NCI-H748 treated with DMSO at 0.1 percent for 48 hours (cell line): ENCODE measurements around the gene KCNQ5.

Experiments
- DNase-seq: peaks from one replicate; lab custom pipeline; 2025; lab: John Stamatoyannopoulos, UW

Gene KCNQ5

DNA sequence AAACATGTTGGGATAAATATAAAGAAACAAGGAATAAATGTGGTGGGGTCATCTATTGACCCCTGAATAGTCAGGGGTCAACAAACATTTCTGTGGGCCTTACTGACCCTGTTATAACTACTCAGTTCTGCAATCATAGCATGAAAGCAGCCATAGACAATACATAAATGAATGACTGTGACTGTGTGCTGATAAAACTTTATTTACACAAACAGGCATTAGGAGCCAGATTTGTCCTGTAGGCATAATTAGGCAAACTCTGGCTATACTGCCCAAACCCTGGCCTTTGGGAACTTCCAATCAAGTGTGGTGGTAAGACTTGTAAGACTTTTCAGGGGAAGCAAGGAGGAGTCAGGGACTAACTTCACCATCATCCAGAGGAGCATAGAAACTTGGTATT lies 380.7 kb downstream of the KCNQ5 start:
- no peak for DNase-seq

DNA sequence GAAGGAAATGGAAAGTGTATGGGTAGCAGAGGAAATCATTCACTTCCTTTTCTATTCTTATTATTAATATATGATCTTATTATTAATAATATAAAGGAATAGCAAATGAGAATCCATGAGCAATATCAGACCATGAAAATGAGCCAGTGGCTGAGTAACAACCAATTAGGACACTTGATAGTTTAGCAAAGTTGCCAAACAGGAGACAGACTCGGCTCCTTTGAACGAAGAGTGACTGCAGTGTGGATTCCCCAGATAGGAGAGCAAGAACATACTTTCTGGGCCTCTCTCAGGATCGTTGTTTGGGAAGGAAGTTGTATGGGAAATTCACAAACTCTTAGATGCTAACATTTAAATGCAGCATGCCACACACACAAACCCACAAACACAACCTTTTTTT lies 381.4 kb downstream of the KCNQ5 start:
- DNase-seq, result no peak

DNA sequence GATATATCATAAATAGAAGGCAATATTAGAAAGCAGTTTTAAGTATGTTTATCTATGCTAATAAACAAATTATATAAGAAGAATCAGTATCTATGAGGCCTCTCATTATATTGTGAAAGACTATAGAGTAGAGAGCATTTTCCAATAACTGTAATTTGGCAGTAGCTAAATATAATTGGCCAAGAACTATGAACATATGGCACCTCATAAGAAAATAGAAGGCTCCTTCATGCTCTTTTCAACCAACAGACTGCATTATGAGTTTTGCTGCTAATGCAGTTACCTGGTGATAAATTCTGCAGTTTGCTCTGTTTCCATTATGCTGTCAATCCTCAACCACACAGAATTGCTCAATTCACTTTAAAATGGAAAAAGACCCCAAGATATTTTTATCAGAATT lies 382.4 kb downstream of the KCNQ5 start:
- no peak for DNase-seq

DNA sequence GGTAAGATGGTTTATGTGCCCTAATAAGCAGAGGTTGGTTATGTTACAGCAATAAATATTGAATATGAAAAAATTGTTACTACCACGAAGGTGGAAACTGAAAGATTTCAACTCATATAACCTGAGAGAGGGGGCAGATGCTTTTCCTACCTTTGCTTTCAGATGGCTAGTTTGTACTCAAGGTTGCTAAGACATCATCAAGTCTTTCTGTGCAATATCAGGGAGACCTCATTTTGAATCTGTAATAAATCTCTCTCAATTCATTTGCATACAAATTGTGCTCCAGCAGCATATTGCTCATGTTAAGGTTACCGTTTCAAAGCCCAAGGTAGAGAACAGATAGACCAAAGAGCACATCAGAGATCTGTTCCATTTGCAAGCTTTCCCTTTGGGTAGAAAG lies 383.0 kb downstream of the KCNQ5 start:
- DNase-seq, result no peak

DNA sequence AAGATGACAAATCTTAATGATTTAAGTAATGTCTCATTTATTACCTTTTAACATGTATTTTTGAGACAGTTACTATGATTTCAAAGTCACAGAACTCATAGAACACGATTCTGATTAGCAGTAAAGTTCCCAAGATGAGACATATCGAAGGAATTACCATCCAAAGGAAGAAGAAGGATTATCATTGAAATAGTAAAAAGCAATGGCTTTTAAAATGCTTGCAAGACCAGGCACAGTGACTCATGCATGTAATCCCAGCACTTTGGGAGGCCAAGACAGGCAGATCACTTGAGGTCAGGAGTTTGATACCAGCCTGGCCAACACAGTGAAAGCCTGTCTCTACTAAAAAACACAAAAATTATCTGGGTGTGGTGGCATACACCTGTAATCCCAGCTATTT lies 384.3 kb downstream of the KCNQ5 start:
- DNase-seq, result no peak

DNA sequence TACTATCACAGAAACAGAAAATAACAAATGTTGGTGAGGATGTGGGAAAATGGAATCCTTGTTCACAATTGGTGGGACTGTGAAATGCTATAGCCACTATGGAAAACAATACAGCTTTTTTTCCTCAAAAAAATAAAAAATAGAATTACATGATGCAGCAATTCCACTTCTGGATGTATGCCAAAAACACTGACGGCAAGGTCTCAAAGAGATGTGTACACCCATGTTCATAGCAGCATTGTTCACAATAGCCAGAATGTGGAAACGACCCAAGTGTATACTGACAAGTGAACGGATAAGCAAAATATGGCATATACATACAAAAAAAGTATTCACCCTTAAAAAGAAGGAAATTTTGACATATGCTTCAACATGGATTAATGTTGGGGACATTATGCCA lies 390.1 kb downstream of the KCNQ5 start:
- DNase-seq, result no peak

DNA sequence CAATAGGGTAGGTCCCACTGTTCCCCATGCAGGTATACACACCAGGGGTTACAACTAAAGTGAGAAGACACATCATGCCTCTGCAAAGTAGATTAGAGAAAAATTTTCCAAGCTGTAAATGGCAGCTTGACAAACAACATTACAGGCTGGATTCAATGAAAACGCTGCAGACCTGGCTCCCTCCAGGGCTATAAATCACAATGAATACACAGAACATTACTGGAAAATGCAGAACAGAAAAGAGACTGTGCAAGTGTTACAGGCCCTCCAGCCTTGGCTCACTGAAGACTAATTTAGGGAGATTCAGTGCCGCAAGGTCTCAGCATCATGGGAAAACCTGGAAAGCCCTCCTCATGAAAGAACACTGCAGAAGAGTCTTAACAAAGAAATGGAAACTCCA lies 395.6 kb downstream of the KCNQ5 start:
- DNase-seq, result no peak

DNA sequence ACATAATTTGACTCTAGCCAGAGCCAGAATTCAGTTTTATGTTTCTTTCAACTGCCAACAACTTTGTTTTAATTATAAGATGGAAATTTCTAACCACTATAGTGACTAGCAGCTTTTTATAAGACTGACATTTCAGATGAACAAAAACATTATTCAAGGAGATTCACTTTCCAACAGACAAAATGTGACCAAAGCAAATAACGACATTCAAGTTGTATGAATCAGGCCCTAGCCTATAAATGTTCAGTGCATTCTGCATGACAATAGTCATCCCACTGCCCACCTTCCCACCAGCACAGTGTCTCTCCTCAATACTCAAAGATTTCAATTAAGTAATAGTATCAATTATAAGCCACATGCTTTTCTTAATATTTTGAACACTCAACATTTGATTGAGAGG lies 402.7 kb downstream of the KCNQ5 start:
- no peak for DNase-seq

DNA sequence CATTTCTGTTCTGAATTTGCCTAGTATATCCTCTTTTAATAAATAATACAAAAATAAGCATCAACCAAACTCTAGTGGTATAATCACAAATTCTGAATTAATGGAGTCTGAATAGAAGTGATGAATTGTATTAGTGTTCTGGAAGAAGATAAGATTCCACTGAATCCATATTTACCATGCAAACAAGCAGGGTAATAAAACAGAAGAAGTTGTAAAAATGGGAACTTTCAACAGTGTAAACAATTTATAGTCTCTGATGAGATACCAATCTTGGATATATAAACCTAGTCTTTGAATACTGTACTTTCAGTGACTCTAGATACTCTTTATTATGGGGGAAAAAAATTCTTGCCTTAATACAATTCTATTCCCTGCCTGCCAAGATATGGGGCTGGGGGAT lies 405.8 kb downstream of the KCNQ5 start:
- DNase-seq, result no peak

DNA sequence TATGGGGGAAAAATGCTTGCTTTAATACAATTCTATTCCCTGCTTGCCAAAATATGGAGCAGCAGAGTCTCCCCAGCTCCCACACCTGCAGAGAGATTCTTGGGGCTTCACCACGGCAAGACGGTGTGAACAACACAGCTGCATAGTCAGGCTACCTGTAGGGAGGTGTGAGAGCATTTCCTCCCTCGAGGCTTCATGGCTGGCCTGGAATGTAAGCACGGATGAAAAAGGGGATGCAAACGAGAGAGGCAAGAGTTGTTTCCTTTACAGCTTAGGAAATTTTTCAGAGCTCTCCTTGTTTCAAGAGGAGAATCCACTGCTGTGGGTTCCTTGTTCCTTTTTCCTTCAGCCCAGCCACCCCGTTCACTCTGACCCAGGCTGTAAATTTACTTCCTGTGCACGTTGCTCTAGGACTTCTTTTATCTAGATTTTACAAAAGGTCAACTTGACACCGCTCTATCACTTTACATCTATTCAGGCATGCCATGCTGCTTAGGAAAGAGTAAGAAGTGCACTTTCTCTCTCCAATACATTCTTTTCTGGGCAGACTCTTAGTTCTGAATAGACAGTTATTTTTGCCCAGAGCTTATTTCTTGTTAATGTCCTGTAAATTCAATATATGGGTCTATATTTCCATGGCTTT lies 406.4 kb downstream of the KCNQ5 start:
- DNase-seq, result no peak

DNA sequence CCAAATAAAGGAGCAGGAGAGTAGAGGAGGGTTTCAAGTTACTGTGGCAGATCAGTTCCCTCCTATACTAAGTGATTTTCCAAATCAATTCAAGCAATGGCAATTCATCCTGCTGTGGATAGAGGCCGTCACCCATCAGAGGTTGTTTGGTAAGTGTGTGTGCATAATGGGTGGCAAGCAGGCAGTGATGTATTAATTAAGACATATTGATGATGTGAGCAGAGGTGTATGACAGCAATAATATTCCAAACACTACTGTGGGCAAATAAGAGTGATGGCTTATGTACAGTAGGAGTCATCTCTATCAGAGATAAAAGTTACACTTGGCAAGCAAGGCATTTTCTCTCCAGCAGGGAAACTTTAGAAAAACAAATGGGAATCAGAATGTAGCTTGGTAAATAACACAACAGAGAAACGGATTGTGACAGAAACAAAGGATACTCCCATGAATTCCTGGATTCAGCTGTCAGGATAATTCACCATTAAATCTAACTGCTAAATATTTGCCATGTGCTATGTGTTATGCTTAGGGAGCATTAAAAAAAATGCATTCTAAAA lies 407.1 kb downstream of the KCNQ5 start:
- DNase-seq, result peak; percentile 2

DNA sequence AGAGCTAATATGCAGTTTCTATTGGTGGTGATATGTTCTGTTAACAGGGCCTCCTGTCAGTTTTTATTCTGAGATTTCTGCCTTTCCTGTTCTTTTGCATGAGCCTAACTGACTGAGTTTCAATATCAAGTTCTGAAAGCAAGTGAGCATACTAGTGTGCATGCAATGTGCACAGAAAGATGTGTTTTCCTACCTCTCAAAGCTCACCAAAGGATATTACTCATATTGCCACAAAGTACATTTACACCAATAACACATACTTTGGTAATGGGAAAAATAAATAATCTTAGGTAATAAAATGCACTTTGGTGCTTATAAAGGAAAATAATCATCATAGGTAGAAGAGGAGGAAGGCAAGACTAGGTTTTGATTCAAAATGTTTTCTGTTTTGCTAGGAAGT lies 408.4 kb downstream of the KCNQ5 start:
- no peak for DNase-seq

DNA sequence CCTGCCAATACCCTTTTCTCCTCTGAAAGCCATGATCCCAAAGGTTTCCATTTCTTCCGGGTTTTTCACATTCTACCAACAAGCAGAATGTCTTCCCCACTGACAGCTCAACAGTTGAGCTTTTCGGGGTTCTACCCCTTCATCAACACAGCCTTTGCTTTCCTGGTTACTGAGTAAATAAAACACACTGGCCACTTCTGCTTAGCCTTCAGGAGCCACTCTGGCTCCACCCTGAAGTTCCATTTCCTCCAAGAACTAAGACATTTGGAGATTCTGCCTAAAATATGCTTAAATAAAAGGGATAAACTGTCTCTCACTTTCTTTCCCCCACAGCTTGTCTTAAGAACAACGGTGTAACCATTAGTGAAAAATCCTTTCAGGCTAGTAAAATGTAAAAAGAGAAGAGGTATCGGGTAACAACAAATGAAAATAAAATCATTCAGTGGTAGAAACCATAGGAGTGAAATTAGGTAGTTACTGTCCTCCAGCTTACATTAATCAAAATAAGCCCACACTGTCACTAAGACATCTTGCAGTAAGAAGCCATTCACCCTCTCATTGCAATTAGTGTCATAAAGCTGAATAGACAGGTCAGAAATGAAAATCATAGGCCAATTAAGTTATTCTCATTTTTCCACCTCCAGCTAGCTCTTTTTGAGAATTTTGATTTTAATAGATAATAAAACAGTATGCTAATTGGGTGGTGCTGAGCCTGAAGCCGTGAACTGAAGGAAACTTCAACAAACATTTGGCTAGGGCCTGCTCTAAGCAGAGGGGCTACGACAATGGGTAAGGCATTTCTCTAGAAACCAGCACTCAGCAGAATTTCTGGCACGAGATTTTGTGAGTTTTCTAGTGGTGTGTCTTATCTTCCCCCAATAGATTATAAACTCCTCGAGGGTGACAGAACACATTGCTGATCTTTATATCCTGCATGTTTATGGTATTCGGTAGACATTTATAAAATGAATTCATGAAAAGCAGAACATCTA lies 409.2 kb downstream of the KCNQ5 start:
- DNase-seq, result no peak

DNA sequence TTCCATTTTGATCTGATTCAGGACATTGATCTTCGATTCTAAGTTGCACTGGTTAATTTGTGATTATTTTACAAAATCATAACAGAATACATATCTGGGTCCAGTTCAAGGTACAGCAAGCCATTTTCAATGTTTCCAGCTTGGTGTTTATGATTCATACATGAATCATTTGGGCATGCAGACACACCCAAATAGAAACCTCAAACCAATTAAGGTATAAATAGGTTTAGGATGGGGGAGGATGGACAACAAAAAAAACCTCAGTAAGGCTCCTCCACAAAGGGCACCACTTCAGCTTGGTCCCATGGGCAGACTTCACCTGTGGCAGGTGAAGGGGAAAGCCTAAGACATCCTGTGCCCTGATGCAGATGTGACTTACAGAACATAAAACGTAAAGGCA lies 410.7 kb downstream of the KCNQ5 start:
- DNase-seq, result no peak

DNA sequence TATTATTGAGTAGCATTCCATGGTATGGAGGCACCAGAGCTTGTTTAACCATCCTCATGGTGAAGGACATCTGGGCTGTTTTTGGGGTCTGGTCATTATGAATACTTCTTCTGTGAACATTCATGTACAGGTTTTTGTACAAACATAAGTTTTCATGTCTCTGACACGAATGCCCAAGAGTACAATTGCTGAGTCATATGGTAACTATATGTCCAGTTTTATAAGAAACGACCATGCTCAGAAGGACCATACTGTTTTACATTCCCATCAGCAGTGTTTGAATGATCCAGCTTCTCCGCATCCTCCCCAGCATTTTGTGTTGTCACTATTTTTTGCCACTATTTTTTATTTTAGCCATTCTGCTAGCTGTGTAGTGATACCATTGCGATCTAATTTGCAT lies 414.8 kb downstream of the KCNQ5 start:
- DNase-seq, result no peak

DNA sequence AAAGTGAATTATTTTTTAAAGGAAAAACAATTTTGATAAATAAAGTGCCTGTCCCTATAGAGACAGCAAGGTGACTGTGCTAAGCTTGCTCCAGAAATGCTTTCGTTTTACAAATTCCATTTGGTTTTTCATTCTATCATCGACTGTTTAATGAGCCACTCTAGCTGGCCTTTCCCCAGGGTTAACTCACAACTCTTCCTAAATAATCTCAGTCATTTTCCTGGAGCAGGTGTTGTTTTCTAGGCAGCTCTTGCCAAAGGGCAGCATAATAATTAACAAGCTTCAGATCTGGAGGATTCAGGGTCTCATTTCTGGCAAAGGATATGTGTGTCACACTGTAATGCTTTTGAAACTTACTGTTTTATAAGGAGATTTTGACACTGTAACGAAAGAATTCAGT lies 419.2 kb downstream of the KCNQ5 start:
- no peak for DNase-seq

DNA sequence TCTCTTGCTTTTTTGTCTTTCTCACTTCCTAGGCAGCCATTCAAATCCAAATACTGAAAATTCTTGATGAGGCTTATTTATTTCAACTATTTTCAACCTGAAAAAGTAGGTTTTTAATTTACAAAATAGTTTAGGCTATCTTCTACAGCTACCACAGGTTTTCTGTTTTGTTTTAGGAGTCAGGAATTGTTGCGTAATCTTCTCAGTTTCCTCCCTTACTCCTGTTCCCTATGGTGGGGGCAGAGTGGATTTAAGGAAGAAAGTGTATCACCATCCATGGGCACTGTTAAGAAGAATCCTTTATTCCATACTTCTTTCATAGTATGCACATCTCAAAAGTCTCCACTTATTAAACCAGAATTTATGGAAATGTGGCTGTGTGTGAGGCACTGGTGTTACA lies 421.0 kb downstream of the KCNQ5 start:
- DNase-seq, result no peak

DNA sequence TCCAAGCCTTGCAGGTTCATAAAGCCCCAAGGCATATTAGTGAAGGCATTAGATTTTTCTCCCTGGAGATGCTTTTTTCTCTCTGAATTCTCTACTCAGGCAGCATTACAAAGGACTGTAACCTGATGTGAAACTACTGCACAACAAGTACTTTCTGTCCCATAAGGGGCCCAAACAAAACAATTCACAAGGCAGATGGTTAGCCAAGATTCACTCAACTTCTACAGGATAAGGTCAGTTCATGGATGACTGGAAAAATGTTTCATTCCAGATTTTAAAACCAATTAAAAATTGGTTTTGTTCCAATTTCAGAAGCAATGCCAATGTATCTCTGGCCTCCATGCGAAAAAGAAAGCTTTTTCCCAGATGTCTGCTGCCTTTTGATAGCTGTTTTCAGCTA lies 421.6 kb downstream of the KCNQ5 start:
- no peak for DNase-seq

DNA sequence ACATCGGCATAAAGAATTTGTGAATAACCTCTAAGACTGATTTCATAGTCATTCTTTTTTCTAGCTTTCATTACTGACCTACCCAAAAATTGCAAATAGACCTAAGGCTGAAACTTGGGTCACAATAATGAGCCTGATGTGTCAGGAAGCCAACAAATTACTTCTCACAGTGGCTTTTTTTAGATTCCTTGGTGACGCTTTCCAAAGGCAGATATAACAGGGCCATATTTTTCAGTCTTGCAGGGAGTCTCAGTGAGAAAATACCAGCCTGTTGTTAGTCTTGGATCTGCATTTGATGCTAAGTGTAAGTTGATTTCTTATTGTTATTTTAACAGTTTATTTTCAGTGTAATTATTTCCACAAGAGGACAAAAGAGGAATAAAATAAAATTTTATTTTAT lies 423.7 kb downstream of the KCNQ5 start:
- no peak for DNase-seq

DNA sequence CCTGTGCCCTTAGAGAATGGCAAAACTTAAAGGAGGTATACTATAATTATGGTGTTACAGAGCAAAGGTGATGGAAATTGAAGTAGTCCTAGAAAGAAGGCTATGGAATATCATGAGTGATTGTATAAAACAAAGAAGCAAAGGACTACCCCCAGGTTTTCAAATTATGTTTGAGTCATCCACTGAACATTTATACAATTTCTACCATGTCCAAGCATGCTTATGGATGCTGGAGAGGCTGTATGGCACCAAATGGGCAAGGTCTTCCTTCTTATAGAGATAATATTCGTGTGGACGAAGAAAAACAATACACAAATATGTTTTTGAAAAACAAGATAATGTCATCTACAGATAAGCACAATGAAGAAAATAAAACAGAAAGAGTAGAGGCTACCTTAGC lies 425.9 kb downstream of the KCNQ5 start:
- no peak for DNase-seq

DNA sequence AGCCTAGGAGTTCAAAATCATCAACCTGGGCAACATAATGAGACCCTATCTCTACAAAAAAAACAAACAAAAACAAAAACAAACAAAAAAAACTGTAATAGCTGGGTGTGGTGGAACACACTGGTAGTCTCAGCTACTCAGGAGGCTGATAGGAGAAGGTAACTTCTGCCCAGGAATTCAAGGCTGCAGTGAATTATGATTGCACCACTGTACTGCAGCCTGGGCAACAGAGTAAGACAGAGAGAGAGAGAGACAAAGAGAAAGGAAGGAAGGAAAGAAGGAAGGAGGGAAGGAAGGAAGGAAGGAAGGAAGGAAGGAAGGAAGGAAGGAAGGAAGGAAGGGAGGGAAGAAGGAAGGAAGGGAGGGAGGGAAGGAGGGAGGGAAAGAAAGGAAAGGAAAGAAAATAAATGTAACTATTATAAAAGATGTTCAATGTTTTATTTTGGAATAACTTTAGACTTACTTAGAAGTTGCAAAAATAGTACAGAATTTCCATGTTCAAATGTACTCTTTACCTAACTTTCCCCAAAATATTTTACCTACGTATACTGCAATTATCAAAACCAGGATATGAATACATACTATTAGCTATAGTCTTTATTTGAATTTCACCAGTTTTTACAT lies 428.2 kb downstream of the KCNQ5 start:
- no peak for DNase-seq

DNA sequence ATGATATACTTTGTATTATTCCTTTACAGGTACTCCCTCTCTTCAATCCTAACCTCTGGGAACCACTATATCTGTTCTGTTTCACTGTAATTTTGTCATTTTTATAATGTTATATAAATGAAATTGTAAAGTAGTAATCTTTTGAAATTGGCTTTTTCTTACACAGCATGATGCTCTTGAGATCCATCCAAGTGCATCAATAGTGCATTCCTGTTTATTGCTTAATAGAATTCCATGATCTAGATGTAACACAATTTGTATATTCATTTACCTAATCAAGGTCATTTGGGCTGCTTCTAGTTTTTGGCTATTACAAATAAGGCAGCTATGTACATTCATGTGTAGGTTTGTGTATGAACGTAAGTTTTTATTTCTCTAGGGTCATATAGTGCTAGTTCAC lies 428.8 kb downstream of the KCNQ5 start:
- no peak for DNase-seq

DNA sequence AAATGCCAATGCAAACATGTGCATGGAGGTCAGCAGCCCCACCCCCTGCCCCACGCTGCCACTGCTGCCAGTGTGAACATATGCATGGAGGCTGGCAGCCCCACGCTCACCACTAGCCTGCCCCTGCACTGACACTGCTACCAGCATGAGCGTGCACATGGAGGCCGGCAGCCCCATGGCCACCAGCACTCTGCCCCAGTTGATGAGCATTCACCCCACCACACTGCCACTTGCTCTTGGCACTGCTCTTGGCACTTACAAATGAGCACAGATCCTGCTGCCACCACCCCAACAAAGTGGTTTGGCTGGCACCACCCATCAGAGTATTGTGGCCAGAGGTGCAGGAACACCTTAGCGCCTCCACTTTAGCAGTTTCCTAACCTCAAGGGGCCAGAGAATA lies 429.3 kb downstream of the KCNQ5 start:
- DNase-seq, result no peak
